Measurements from ENCODE around the gene SCN4B. TPM values are rescaled to one million over a fixed set of nuclear protein-coding genes. Genes with fewer than 3 reads are reported as not detected.

SCN4B gene
- total and polyA plus RNA-seq, 8 donors = 2.2 to 10.1 (median 7.5) TPM

DNA sequence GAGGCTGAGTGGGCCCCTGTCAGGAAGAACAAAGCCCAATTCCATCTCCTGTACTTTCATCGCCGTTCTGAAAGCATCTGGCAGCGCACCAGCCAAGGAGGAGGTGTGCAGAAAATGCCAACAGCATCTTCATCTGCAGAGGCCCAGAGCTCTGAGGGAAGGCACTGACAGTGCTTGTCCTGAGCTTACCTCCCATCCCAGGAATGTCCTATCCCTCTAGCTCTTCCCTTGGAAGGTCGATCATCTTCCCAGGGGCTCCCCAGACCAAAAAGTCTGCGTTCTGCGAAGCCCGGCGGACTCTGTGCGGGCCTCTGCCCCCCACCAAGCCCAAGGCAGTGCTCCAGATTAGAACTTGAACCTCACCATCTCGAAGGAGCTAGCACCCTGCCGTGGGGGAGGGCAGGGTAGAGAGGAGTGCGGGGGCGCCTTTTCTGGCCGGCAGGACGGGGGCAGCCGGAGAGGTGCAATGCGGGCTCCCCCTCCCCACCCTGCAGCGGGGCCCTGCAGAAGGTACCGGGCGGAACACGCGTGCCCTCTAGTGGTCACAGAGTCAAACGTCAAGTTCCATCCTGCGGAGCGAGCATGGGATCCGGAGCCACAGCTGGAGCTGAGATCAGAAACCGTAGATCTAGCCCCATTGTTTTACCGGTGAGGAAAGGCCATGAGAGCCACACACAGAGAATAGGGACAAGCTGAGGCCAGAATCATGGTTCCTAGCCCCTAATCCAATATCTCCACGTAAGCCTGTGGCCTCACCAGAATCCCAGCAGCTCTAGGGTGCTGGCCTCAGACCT, 18.8 kb upstream of the SCN4B start:
- H3K36me3 ChIP-seq = no peaks in the 10 kb centered on the region
- peaks cover 8 to 18% of the 10 kb centered on the region in 2 donors for H3K4me1 ChIP-seq
- H3K4me3 ChIP-seq = no peak overlapping the region
- DNase-seq = peak; percentile 66 to 91 (median 80)
- H3K27ac ChIP-seq = no peak overlapping the region
- H3K27me3 ChIP-seq = peaks cover 0 to 31% of the 10 kb centered on the region in 2 donors
- no peaks in the 10 kb centered on the region for H3K9me3 ChIP-seq
- intact Hi-C loops (cut with DNase I) = no loop called here
- TF ChIP-seq, protein P1, sequence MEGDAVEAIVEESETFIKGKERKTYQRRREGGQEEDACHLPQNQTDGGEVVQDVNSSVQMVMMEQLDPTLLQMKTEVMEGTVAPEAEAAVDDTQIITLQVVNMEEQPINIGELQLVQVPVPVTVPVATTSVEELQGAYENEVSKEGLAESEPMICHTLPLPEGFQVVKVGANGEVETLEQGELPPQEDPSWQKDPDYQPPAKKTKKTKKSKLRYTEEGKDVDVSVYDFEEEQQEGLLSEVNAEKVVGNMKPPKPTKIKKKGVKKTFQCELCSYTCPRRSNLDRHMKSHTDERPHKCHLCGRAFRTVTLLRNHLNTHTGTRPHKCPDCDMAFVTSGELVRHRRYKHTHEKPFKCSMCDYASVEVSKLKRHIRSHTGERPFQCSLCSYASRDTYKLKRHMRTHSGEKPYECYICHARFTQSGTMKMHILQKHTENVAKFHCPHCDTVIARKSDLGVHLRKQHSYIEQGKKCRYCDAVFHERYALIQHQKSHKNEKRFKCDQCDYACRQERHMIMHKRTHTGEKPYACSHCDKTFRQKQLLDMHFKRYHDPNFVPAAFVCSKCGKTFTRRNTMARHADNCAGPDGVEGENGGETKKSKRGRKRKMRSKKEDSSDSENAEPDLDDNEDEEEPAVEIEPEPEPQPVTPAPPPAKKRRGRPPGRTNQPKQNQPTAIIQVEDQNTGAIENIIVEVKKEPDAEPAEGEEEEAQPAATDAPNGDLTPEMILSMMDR (IDR thresholded peaks at IDR 0.05) = peak; percentile 86 to 91
- peak; percentile 91 for ATAC-seq

GRCh38 chr11:118170882-118171268, 18.3 kb upstream of the SCN4B start:
- Histone ChIP-seq H3K27ac (no peak overlapping the region), H3K36me3 (no peaks in the 10 kb centered on the region), H3K27me3 (peaks cover 0 to 37% of the 10 kb centered on the region in 2 donors), H3K4me1 (peaks cover 8 to 18% of the 10 kb centered on the region in 2 donors), H3K4me3 (no peak overlapping the region), H3K9me3 (no peaks in the 10 kb centered on the region)
- ATAC-seq (peak; percentile 56), DNase-seq (no peak)
- TF ChIP-seq, protein P1 (IDR thresholded peaks at IDR 0.05) = no peak
- intact Hi-C loops (cut with DNase I) = no loop called here

DNA sequence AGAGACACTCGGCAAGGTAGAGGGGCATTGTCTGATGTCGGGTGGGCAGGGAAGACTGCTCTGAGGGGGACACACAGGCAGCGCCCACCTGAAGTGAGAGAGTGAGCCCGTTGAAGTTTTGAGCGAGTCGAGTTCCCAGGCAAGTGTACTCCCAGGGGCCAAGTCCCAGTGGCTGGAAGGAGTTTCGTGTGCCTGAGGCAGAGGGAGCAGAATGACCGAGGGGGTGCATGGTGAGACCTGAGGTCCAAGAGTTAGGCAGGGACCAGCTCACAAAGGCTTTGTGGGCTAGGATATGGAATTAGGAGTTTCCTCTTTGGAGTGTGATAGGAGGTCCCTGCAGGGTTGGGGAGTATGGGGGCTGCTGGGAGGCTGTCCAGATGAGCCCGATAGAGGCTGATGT, 17.6 kb upstream of the SCN4B start:
- Histone ChIP-seq H3K27ac (no peak overlapping the region), H3K9me3 (no peaks in the 10 kb centered on the region), H3K27me3 (peaks cover 0 to 39% of the 10 kb centered on the region in 2 donors), H3K36me3 (no peaks in the 10 kb centered on the region), H3K4me1 (peaks cover 8 to 14% of the 10 kb centered on the region in 2 donors), H3K4me3 (no peak overlapping the region)
- no peak for ATAC-seq
- DNase-seq = no peak
- TF ChIP-seq, protein P1 (IDR thresholded peaks at IDR 0.05) = no peak
- intact Hi-C loops (cut with DNase I) = no loop called here

GRCh38 chr11:118169300-118170140, 16.9 kb upstream of the SCN4B start:
- H3K27ac ChIP-seq = no peak overlapping the region
- H3K4me1 ChIP-seq = peaks cover 4 to 8% of the 10 kb centered on the region in 2 donors
- peaks cover 0 to 45% of the 10 kb centered on the region in 2 donors for H3K27me3 ChIP-seq
- intact Hi-C loops (cut with DNase I) = no loop called here
- no peak overlapping the region for H3K4me3 ChIP-seq
- TF ChIP-seq, protein P1 (IDR thresholded peaks at IDR 0.05) = no peak
- H3K9me3 ChIP-seq = no peaks in the 10 kb centered on the region
- ATAC-seq (no peak), DNase-seq (peak in 1 of 4 donors; percentile 50)
- no peaks in the 10 kb centered on the region for H3K36me3 ChIP-seq

GRCh38 chr11:118168751-118169150, 16.1 kb upstream of the SCN4B start:
- DNase-seq = no peak
- peaks cover 4 to 8% of the 10 kb centered on the region in 2 donors for H3K4me1 ChIP-seq
- peaks cover 0 to 49% of the 10 kb centered on the region in 2 donors for H3K27me3 ChIP-seq
- H3K4me3 ChIP-seq = no peak overlapping the region
- TF ChIP-seq, protein P1 (IDR thresholded peaks at IDR 0.05) = no peak
- no peak overlapping the region for H3K27ac ChIP-seq
- intact Hi-C loops (cut with DNase I) = no loop called here
- no peak for ATAC-seq
- no peaks in the 10 kb centered on the region for H3K9me3 ChIP-seq
- H3K36me3 ChIP-seq = no peaks in the 10 kb centered on the region
